ENCODE results near the gene ACAD10.
"Not testable (repeated sequence)": the region's sequence is repeated elsewhere in the genome, so short reads cannot be mapped to it uniquely, and the experiment has no call there.

DNA sequence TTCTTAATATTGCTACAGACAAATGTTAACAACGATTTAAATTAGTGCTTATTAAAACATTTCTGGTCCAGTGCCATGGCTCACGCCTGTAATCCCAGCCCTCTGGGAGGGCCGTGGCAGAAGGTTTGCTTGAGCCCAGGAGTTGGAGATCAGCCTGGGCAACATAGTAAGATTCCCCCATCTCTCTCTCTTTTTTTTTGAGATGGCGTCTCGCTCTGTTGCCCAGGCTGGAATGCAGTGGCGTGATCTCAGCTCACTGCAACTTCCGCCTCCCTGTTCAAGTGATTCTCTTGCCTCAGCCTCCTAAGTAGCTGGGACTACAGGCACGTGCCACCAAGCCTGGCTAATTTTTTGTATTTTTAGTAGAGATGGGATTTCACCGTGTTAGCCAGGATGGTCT is 33.3 kb upstream of the ACAD10 start:
- TF ChIP-seq POLR2AphosphoS5 (IDR thresholded peaks at IDR 0.05; ENCODE audit: low read depth, low read length); SIN3A (IDR thresholded peaks at IDR 0.05; ENCODE audit: low read depth); JUND (IDR thresholded peaks at IDR 0.05); EZH2 (IDR thresholded peaks at IDR 0.05); POLR2A (IDR thresholded peaks at IDR 0.05; ENCODE audit: borderline replicate concordance, extremely low read depth, insufficient read depth, insufficient read length); CTCF (IDR thresholded peaks at IDR 0.05 in 2 of 3, conservative IDR thresholded peaks at IDR 0.05 in 1 of 3; ENCODE audit: borderline replicate concordance in 1 of 3, insufficient read depth in 1 of 3, low read depth in 2 of 3, low read length in 2 of 3); EZH2phosphoT487 (IDR thresholded peaks at IDR 0.05; ENCODE audit: borderline replicate concordance); RAD21 (IDR thresholded peaks at IDR 0.05; ENCODE audit: low read depth); YY1 (IDR thresholded peaks at IDR 0.05; ENCODE audit: extremely low read depth, insufficient replicate concordance, low read depth, low read length); MAX (IDR thresholded peaks at IDR 0.05); SP1 (IDR thresholded peaks at IDR 0.05; ENCODE audit: low read depth): not testable (repeated sequence)
- TF ChIP-seq, protein P1, sequence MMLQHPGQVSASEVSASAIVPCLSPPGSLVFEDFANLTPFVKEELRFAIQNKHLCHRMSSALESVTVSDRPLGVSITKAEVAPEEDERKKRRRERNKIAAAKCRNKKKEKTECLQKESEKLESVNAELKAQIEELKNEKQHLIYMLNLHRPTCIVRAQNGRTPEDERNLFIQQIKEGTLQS (IDR thresholded peaks at IDR 0.05), result not testable (repeated sequence)
- TF ChIP-seq, protein P2, sequence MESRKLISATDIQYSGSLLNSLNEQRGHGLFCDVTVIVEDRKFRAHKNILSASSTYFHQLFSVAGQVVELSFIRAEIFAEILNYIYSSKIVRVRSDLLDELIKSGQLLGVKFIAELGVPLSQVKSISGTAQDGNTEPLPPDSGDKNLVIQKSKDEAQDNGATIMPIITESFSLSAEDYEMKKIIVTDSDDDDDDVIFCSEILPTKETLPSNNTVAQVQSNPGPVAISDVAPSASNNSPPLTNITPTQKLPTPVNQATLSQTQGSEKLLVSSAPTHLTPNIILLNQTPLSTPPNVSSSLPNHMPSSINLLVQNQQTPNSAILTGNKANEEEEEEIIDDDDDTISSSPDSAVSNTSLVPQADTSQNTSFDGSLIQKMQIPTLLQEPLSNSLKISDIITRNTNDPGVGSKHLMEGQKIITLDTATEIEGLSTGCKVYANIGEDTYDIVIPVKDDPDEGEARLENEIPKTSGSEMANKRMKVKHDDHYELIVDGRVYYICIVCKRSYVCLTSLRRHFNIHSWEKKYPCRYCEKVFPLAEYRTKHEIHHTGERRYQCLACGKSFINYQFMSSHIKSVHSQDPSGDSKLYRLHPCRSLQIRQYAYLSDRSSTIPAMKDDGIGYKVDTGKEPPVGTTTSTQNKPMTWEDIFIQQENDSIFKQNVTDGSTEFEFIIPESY (IDR thresholded peaks at IDR 0.05; ENCODE audit: extremely low read depth, insufficient replicate concordance, low read length), result not testable (repeated sequence)

Data from HCT116 (cell line).